GM10847 (cell line): ENCODE results near the gene SFI1.
A peak's percentile ranks its signal among the peaks of the same experiment; 100 is the strongest.

Experiments used
- POLR2A ChIP-seq: IDR thresholded peaks from 2 replicates; pipeline ENCODE4 v1.6.1; 2011; ENCODE audit not compliant: insufficient read length; ENCODE audit errors: extremely low read depth

Gene SFI1

GRCh38 chr22:31654408-31654807, 158.1 kb downstream of the SFI1 start:
- TF ChIP-seq POLR2A = no peak

- TF ChIP-seq POLR2A = no peak
These were observed 162.9 kb downstream of the SFI1 start for GRCh38 chr22:31659246-31659645.

DNA sequence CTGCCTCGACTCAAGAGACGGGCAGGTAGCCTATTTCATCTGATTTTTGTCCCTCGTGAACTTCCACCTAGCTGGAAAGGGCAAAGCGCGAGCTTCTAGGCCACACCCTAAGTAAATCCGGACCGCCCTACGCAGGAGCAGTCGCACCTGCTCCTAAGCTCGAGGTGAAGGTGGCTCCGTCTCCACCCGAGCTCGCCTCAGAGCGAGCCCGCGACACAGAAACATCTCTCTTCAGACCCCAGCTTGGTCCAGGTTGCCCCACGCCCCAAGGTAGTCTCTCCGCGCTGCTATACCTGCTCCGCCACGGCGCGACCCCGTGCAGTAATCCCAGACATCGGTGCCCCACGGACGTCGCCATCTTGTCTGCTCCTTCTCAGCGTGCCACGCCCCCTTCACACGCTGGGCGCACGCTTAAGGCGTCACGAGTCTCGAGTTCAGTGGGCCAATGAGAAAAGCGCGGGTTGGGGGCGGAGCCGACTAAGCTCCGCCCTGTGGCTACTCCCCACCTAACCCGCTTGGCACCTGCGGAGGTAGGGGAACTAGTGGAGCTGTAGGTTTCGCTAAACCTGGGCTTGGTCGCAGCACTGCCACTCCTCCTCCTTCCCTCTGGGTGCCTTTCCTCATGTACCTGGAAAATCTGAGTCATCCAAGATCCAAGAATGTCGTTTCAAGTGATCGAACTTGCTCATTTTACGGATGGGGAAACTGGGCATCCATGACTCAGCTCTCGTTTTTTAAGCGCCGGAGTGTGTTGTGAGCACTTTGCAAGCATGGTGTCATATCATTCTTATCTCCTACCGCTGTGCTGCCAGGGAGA, 165.7 kb downstream of the SFI1 start, which contains the start of gene PISD:
TSS of gene PISD (minus strand) at position 365 of the 817 bp plus-strand sequence. CDS start at position 358, 7 bp downstream.
- peak; percentile 75 for TF ChIP-seq POLR2A

DNA sequence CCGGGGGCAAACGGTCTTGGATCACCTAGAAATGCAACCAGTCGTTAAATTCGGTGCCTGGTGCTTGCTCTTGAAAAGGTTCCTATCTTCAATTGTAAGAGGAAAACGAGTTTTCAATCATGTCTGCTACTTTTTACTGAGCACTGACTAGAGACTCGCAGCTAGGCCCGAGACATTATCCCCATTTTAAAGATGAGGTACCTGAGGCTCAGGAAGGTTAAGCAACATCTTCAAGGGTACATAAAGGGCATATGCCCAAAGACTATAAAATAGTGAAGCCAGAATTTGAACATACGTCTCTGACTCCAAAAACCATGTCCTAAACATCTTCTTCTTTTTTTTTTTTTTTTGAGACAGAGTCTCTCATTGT, 166.3 kb downstream of the SFI1 start:
- TF ChIP-seq POLR2A = no peak
